ENCODE results near the gene NBEA.
"Not testable (repeated sequence)": the region's sequence is repeated elsewhere in the genome, so short reads cannot be mapped to it uniquely, and the experiment has no call there.

Gene NBEA

DNA sequence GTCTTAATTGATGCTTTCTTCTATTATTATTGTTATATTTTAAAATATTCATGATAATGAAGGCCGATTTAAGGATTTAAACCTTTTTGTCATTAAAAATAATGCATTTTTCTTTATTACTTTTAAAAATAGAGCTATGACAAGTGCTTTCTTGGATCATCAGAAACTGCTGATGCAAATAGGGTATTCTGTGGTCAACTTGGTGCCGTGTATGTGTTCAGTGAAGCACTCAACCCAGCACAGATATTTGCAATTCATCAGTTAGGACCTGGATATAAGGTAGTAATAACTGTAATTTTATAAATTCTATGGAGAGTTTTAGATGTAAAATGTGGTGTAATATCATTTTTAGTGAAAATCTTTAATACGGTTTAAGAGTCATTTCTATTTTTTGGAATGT is 116.5 kb downstream of the NBEA start:
- DNase-seq: not testable (repeated sequence)

- no peak for DNase-seq
Observed at GRCh38 chr13:35086667-35087066, 144.6 kb downstream of the NBEA start.

DNA sequence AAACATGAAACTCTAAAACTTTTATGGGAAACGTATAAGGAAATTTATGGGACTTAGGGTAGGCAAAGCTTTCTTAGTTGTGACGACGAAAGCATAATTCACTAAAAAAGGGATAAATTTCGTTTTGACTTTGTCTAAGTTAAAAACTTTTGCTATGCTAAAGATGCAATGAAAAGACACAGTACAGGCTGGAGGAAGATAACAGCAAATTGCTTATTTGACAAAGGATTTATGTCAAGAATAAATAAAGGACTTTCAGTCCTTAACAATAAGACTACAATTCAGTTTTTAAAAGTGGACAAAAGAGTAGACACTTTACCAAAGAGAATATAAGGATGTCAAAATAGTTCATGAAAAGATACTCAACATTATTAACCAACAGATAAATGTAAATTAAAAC is 150.2 kb downstream of the NBEA start:
- no peak for DNase-seq

DNA sequence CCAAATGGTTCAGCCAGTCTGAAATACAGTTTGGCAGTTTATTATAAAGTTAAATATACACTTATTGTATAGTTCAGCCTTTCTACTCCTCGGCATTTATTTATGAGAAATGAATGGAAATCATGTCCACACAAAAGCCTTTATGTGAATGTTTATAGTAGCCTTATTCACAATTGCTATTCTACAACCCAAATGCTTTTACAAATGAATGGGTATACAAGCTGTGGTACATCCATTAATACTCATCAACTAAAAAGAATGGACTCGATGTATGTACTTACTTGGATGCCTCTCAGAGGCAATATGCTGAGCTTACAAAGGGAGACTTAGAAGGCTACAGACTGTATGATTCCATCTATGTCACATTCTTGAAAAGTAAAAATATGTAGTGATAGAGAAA is 150.7 kb downstream of the NBEA start:
- no peak for DNase-seq

DNA sequence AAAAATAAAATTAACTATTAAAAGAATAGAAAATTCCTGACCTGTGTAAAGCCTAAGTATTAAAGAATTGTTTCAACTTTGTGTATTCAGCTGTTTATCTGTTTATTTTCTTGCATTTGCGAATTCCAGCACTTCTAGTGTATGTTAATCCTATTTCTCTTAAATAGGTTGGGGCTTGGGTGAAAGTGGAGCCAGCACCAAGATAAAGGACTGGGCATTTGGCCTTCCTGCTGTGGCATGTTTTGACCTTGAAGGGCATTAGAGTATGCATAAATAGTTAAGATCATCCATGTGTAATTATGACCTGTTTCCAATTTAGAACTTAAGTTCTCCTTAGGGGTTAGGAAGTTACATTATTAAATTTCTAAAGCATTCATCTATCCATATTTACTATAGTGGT is 151.3 kb downstream of the NBEA start:
- DNase-seq: no peak

GRCh38 chr13:35106771-35107170 is 164.7 kb downstream of the NBEA start:
- not testable (repeated sequence) for DNase-seq

- DNase-seq: no peak
Observed at GRCh38 chr13:35107535-35107934, 165.5 kb downstream of the NBEA start.

GRCh38 chr13:35113612-35114011 is 171.5 kb downstream of the NBEA start:
- DNase-seq: not testable (repeated sequence)

GRCh38 chr13:35127466-35127865 is 185.4 kb downstream of the NBEA start:
- no peak for DNase-seq

GRCh38 chr13:35129500-35129899 is 187.4 kb downstream of the NBEA start:
- DNase-seq: no peak

- DNase-seq: peak; percentile 7
Observed at GRCh38 chr13:35131471-35131870, 189.4 kb downstream of the NBEA start.

GRCh38 chr13:35136585-35136984 is 194.5 kb downstream of the NBEA start:
- no peak for DNase-seq

DNA sequence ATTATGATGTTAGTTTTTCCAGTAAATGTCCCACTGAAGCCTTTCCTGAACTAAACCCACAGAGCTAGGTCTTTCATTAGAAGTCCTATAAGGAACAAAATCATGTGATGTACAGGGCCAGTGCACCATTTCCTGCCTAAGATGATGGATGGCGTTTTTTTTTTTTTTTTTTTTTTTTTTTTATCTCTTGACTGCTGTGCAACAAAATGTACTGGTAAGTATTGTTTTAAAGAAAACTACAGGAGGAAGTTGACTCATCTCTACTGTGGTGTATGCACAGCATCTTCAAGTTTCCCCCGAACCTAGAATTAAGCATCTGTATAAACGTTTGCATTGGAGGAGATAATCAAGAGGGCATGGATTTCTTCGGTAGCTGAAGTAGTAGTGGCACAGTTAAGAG is 197.5 kb downstream of the NBEA start:
- peak; percentile 39 for DNase-seq

DNA sequence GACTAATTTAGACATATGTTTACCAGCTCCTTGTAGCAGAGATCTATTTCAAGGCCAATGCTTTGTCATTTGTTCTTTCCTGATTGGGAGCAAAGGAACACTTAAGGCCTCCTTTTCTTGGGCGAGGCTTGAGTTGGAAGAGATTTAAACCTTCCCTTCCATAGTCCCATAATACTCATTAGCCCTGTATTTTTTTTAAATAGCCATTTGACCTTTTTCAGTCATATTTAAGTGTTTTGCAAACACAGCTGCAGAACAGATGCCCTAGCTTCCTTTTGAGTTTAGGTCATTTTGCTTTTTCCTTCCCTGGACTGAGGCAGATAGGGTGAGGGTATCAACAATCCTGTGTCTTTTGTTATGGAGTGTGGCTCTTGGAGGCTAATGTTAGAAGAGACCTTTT is 198.3 kb downstream of the NBEA start:
- DNase-seq: no peak

GRCh38 chr13:35140831-35141230 is 198.8 kb downstream of the NBEA start:
- DNase-seq: peak; percentile 6

- peak; percentile 14 for DNase-seq
Observed at GRCh38 chr13:35143123-35143522, 201.1 kb downstream of the NBEA start.

- DNase-seq: peak; percentile 6
Observed at GRCh38 chr13:35144166-35144890, 202.3 kb downstream of the NBEA start.

- no peak for DNase-seq
Observed at GRCh38 chr13:35146686-35147085, 204.6 kb downstream of the NBEA start.

- DNase-seq: peak; percentile 49
Observed at GRCh38 chr13:35157143-35157755, 215.2 kb downstream of the NBEA start.

DNA sequence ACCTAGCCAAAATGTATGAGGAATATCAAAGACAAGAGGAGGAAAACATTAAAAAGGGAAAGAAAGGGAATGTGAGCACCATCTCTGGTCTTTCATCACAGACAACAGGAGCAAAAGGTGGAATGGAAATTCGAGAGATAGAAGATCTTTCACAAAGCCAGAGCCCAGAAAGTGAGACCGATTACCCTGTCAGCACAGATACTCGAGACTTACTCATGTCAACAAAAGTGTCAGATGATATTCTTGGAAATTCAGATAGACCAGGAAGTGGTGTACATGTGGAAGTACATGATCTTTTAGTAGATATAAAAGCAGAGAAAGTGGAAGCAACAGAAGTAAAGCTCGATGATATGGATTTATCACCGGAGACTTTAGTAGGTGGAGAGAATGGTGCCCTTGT is 217.0 kb downstream of the NBEA start:
- DNase-seq: no peak

DNA sequence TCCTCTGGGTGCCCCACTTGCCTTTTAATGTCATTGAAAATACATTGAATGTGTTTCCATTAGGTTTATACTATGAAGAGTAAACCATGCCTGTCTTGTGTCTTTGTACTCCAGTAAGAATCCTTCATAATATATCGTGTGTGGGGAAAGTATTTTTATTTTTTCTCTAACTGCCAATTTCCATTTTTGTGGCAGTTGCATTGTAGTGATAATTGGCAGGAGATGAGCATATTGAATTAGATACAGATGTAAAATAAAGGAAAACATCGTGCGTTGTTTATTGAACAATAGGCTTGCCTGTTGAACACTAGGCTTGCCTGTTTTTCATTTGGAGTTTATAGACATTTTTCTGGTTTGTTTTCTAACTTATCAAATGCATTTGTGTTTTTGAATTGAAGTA is 218.8 kb downstream of the NBEA start:
- DNase-seq: no peak

GRCh38 chr13:35162420-35162819 is 220.3 kb downstream of the NBEA start:
- no peak for DNase-seq

DNA sequence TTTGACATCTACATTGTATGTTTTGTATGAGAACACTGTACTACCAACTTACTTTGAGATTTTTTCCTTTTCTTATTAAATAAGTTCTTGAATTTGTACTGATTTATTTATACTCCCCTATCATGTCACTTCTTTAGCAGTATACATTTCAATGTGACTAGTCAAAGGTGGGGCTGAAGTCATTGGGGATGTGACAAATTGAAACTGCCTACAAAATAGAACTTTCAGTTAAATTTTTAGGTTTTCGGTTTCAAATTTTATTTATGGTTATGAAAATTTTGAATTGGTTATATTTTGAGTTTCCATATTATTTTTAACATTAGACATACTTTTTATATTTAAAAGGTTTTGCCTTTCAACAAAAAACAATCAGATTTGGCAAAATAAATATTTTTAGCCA is 221.6 kb downstream of the NBEA start:
- DNase-seq: no peak

DNA sequence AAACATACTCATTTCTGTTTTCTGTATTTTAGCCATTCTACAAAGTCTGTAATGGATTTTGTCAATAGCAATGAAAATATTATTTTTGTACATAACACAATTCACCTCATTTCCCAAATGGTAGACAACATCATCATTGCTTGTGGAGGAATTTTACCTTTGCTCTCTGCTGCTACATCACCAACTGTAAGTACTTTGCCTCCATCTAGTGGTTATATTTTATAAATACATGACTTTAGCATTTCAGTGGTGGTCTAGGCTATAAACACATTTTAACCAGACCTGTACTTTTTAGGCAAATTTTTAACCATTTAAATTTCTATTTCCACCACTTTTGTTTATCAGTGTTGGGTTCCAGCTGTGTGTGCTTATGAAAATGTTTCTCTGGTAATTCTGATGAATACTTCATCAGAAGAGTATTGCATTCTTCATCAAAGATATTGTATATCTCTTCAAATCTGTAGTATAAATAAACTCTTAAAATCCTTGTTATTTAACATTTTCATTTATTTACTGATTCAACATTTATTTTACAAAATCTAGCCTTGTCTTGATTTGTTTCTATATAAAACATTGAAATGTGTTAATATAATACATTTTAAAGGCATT is 222.4 kb downstream of the NBEA start:
- peak; percentile 36 for DNase-seq
